HG03159 (cell line): ENCODE results near the gene KLHL12.

Experiments
- ATAC-seq: cut with Tn5 transposase; IDR thresholded peaks from one replicate; pipeline ENCODE4 v1.9.1; 2021; ENCODE audit warnings: mild to moderate bottlenecking, moderate library complexity; ENCODE audit not compliant: unreplicated experiment

Gene KLHL12

DNA sequence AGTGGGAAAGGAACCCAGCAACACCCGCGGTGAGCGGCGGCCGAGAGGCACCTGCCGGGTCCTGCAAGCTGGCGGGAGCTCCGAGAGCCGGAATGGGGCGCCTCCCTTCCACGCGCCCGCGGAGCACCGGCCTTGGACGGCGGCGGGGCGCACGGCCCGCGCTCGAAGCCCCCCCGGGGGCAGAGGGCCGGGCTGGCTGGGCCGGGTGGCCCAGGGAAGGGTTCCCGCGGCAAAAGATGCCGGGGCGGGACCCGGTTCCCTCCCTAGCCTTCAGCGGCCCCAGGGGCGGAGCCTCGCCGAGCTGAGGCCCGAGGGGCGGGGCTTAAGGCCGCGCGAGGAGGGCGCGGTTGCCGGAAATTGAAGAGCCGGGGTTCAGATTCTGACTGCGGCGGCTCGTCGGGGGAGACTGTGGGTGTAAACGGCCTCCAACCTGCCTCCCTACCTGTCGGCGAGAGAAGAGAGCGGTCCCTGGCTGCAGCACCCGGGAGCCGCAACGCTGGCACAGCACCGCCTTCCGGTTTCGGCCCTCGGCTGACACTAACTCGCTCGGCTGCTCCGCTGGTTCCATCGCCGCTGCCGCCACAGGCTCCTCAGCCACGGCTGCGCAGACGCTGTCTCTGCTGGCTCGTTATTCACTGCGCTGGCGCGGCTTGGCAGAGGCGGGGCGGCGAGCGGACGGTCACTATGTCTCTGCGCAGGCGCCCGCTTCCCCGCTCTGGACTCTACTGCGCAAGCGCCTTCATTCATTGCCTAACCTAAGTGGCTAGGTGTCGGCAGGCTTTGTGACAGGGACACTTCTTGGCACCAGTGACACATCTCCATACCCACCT, 38.3 kb downstream of the KLHL12 start, which contains the start of gene RABIF:
TSS of gene RABIF (minus strand) at position 619 of the 830 bp plus-strand sequence. CDS start at position 568, 51 bp downstream.
- peak; percentile 90 for ATAC-seq

- ATAC-seq, result no peak
These were observed 38.9 kb downstream of the KLHL12 start for GRCh38 chr1:202888221-202888530.

GRCh38 chr1:202880961-202881460, 46.0 kb downstream of the KLHL12 start:
- ATAC-seq, result no peak

DNA sequence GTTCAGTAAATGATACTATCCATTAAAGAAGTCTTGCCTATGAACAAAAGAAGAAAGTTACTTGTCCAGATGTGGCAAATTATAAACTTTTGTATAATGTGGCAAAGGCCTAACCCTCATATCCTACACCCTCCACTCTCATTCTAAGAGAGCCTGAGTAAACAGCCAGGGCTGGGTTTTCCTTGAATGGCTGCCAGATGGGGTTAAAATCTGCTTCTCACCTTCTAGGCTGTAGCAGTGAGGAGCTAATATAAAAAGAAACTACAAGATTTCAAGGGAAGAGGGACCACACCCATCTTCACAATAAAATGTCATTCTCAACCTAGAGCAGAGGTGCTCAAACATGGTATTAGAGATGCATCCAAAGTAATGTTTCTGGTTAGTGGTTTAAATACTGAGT, 47.0 kb downstream of the KLHL12 start:
- no peak for ATAC-seq

GRCh38 chr1:202879128-202879527, 47.9 kb downstream of the KLHL12 start:
- no peak for ATAC-seq

GRCh38 chr1:202873026-202873425, 54.0 kb downstream of the KLHL12 start:
- no peak for ATAC-seq

- no peak for ATAC-seq
These were observed 55.7 kb downstream of the KLHL12 start for GRCh38 chr1:202871367-202871766.

DNA sequence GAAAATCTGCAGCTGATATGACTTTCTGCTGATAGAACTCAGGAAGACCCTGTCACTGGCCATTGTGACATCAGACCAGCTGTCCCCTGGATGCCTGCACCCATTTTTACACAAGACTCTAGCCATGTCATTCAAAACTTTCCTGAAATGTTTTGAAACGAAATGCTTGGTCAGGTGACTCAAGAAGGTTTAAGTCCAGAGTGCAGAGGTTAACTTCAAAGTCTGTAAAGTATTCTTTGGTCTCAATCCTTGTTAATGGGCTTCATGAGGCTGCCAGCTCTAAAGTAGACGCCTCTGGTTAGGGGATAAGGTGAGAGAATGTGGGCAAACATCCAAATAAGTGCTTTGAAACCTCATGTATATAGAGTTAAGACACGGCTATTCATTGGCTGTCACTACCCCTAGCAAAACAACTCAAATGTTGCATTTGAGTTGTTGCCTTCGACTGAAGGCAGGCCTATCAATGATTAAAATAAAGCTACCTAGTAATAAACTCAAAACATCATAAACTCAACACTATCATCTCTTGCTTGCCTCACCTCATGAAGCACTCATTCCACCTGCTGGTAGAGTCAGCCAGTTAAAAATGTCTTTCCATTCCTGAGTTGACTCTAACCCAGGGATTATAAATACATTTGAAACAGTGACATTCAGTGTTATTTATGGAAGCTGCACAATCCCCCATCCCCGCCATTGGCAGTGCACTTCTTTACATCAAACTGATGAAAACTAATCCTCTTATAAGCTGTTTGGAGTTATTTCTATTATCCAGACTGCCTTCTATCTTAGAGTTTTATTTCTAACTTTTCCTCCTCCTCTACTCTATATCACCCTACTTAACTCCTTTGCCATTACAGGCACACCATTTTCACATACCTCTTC, 64.1 kb downstream of the KLHL12 start:
- ATAC-seq, result no peak

GRCh38 chr1:202861420-202862132, 65.5 kb downstream of the KLHL12 start:
- peak; percentile 66 for ATAC-seq

DNA sequence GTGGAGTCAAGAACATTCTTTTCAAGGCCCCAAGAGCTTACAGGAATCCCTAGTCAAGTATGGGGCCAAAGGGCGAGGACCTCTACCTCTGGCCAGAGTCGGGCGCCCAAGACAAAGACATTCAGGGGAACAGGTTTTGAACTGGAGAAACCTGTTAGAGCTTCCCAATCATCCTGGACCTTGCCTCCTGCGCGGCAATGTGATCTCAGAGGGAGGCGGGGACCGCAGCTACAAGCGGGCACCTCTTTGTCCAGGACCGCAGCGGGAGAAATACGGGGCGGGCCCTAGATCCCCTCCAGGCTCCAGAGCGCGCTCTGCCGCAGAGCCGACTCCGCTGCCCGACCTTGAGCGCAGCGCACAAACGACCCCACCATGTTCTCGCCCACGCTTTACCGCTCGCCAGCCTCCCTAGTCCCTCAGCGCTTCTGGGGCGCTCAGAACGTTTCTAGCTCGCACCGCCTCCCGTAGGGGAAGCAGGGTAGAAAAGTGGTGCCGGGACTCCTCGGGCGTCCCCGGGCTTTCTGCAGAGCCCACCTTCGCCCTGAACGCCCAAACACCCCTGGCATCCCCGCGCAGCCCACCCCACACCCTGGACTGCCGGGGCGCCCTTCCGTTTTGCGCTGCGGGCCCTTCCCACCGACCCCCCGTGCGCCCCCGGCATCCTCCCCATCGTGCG, 66.2 kb downstream of the KLHL12 start:
- peak; percentile 20 for ATAC-seq

- no peak for ATAC-seq
These were observed 68.1 kb downstream of the KLHL12 start for GRCh38 chr1:202858789-202859414.

DNA sequence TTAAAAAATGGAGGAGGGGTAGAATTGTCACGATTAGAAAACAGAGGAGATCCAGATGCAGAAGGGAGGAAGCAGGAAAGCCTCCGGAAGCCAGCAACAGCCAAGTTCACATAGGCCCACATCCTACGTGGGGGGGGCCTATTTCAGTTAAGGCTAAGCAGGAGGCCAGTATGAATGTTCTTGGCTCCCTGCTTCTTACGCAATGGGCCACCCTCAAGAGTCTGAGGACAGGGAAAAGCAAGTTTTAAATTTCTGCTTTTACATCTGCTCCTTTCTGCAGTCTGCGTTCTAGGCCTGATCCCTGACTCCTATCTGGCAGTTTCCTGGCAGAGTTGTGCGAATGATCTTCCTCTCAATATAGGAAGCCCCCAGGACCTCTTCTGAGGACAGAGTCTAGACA, 68.7 kb downstream of the KLHL12 start:
- no peak for ATAC-seq

DNA sequence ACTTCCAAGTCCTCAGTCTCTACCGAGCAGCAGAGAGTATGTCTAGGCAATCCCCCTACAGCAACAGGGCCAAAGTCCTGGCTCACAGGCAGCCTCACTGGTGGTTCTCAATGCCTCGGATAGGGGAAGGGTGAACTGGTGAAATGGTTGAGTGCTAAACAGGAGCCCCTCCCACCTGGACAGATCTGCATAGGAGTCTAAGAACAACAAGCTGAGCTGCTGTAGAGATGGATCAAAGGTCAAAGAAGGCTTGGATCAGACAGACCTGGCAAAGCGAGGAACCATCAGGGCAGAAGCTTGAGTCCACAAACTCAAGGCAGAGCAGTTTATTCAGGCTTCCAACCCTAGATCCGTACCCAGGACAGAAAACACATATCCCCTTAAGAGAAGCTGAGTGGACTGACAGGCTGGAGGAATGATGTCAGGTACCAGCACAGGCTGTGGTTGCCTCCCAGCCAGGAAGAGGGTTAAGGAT, 69.9 kb downstream of the KLHL12 start:
- ATAC-seq, result no peak

GRCh38 chr1:202856014-202856413, 71.0 kb downstream of the KLHL12 start:
- ATAC-seq, result no peak

- no peak for ATAC-seq
These were observed 72.2 kb downstream of the KLHL12 start for GRCh38 chr1:202854787-202855186.

- no peak for ATAC-seq
These were observed 74.7 kb downstream of the KLHL12 start for GRCh38 chr1:202852163-202852904.

GRCh38 chr1:202850593-202851362, 76.3 kb downstream of the KLHL12 start:
- ATAC-seq, result no peak

DNA sequence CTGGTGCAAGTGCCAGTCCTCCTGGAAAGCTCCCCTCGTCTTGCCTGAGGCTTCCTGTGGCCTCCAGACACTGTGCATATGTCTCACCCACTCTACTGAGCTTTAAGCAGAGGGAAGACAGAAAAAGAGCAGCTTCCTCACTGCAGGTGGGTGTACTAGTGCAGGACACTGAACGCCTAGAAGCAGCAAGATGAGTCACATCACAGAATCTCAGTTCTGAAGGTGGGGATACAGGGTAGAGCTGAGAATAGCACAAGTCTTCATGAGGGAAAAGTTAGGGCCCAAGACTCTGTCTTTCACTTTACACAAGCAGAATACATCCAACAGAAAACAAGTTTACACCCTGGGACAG, 78.9 kb downstream of the KLHL12 start:
- ATAC-seq, result peak; percentile 70

GRCh38 chr1:202844935-202845334, 82.1 kb downstream of the KLHL12 start:
- ATAC-seq, result no peak
